ENCODE measurements around the gene SNX7.

DNA sequence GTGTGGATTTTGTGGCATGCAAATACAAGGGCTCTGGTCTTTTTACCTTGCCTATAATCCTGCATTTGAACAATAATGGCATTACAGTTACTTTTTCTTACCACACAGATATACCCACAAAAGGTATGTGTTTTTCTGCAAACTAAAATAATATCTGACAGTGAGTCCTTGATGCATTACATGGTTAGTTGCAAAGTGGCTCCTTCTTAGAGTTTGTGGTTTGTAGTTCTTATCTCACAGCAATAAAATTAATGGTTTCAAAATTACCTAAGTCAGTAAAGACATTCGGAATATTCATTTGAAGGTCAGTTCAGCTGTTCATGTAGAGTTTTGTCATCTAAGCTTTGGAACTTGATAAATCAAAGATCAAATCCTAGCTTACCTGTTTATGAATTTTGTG, 43.5 kb downstream of the SNX7 start:
- TF ChIP-seq, protein P1, sequence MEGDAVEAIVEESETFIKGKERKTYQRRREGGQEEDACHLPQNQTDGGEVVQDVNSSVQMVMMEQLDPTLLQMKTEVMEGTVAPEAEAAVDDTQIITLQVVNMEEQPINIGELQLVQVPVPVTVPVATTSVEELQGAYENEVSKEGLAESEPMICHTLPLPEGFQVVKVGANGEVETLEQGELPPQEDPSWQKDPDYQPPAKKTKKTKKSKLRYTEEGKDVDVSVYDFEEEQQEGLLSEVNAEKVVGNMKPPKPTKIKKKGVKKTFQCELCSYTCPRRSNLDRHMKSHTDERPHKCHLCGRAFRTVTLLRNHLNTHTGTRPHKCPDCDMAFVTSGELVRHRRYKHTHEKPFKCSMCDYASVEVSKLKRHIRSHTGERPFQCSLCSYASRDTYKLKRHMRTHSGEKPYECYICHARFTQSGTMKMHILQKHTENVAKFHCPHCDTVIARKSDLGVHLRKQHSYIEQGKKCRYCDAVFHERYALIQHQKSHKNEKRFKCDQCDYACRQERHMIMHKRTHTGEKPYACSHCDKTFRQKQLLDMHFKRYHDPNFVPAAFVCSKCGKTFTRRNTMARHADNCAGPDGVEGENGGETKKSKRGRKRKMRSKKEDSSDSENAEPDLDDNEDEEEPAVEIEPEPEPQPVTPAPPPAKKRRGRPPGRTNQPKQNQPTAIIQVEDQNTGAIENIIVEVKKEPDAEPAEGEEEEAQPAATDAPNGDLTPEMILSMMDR (IDR thresholded peaks at IDR 0.05): no peak
- no peak for TF ChIP-seq POLR2AphosphoS5 (IDR thresholded peaks at IDR 0.05)
- no peak for TF ChIP-seq EP300 (IDR thresholded peaks at IDR 0.05)

Data from stomach (tissue), 4 donors.